Activated T-helper 17 cell treated with anti-CD3 and anti-CD28 coated beads, Interleukin-2, amount 50 U/mL, for 72 hours (primary cell): ENCODE results near the gene PGAM5. TPM values are rescaled to one million over a fixed set of nuclear protein-coding genes. Genes with fewer than 3 reads are reported as not detected.
"Not testable (repeated sequence)": the region's sequence is repeated elsewhere in the genome, so short reads cannot be mapped to it uniquely, and the experiment has no call there.

Experiments used
- ATAC-seq: fragments of 150-1000 bp; cut with Tn5 transposase; replicated peaks from 2 replicates; pipeline ENCODE4 v1.10.0; 2021; ENCODE audit warnings: mild to moderate bottlenecking, moderate library complexity
- H3K27ac Mint-ChIP-seq: one replicate; pipeline ENCODE4 v1.8.0; 2022; ENCODE audit warnings: mixed read lengths
- H3K27me3 Mint-ChIP-seq: one replicate; pipeline ENCODE4 v1.8.0; 2022; ENCODE audit warnings: mixed read lengths
- H3K36me3 Mint-ChIP-seq: one replicate; pipeline ENCODE4 v1.8.0; 2022; ENCODE audit warnings: low read depth, mild to moderate bottlenecking, mixed read lengths
- H3K4me1 Mint-ChIP-seq: one replicate; pipeline ENCODE4 v1.8.0; 2022; ENCODE audit warnings: mixed read lengths
- H3K4me3 Mint-ChIP-seq: one replicate; pipeline ENCODE4 v1.8.0; 2022; ENCODE audit warnings: mild to moderate bottlenecking, mixed read lengths
- H3K9me3 Mint-ChIP-seq: one replicate; pipeline ENCODE4 v1.8.0; 2022; ENCODE audit warnings: mixed read lengths
- total RNA-seq, 2 donors: library from RNA; stranded (reverse); gene quantifications; one replicate each; pipeline ENCODE4 v1.2.3, GENCODE V29; 2022

Gene PGAM5
- total RNA-seq, 2 donors from 2014 or later = 38.4 to 94.7 TPM

DNA sequence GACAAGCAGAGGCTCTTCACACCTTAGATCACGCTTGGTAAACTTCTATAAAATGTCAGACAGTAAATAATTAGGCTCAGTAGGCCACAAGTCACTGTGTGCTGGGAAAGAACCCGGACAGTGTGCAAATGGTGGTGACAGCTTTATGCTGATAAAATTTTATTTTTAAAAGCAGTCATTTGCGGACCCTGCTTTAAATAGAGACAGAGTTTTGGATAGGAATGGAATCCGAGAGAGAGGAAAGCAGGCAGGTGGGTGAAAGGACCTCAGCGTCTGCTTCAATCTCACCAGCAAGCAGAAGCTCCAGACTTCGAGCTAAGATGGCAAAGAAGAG is 29.6 kb downstream of the PGAM5 start:
- Mint-ChIP-seq H3K4me1 (peaks cover 12% of the 10 kb centered on the region), H3K36me3 (peaks cover 100% of the 10 kb centered on the region), H3K9me3 (no peaks in the 10 kb centered on the region), H3K27ac (no peak overlapping the region), H3K27me3 (no peaks in the 10 kb centered on the region), H3K4me3 (no peak overlapping the region)
- no peak for ATAC-seq

- no peak overlapping the region for H3K4me3 Mint-ChIP-seq
- H3K27me3 Mint-ChIP-seq = no peaks in the 10 kb centered on the region
- no peak for ATAC-seq
- H3K36me3 Mint-ChIP-seq = peaks cover 100% of the 10 kb centered on the region
- peaks cover 12% of the 10 kb centered on the region for H3K4me1 Mint-ChIP-seq
- H3K9me3 Mint-ChIP-seq = no peaks in the 10 kb centered on the region
- H3K27ac Mint-ChIP-seq = no peak overlapping the region
Observed at GRCh38 chr12:132740652-132741051, 30.0 kb downstream of the PGAM5 start.

- peaks cover 12% of the 10 kb centered on the region for H3K4me1 Mint-ChIP-seq
- H3K4me3 Mint-ChIP-seq = no peak overlapping the region
- peaks cover 100% of the 10 kb centered on the region for H3K36me3 Mint-ChIP-seq
- no peaks in the 10 kb centered on the region for H3K27me3 Mint-ChIP-seq
- ATAC-seq = no peak
- no peaks in the 10 kb centered on the region for H3K9me3 Mint-ChIP-seq
- H3K27ac Mint-ChIP-seq = no peak overlapping the region
Observed at GRCh38 chr12:132741620-132742019, 31.0 kb downstream of the PGAM5 start.

DNA sequence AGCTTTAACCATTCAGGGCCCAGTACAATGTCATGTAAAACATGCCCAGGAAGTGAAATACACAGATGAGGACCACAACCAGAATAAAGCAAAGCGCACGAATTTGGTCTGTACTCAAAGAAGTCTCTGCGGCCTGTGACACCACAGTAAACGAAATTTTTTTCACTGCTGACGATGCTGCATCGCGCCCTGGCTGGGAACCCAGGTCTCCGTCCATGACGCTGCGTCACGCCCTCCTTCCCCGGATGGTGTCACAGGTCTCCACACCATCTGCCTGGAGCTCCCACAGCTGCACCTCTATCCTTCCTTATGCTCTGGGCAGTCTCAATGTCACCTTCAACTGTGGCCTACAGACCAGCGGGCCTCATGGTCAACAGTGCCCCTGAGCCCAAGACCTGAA is 33.2 kb downstream of the PGAM5 start:
- peaks cover 12% of the 10 kb centered on the region for H3K4me1 Mint-ChIP-seq
- H3K27ac Mint-ChIP-seq = no peak overlapping the region
- H3K9me3 Mint-ChIP-seq = no peaks in the 10 kb centered on the region
- no peak overlapping the region for H3K4me3 Mint-ChIP-seq
- ATAC-seq = no peak
- peaks cover 100% of the 10 kb centered on the region for H3K36me3 Mint-ChIP-seq
- no peaks in the 10 kb centered on the region for H3K27me3 Mint-ChIP-seq

DNA sequence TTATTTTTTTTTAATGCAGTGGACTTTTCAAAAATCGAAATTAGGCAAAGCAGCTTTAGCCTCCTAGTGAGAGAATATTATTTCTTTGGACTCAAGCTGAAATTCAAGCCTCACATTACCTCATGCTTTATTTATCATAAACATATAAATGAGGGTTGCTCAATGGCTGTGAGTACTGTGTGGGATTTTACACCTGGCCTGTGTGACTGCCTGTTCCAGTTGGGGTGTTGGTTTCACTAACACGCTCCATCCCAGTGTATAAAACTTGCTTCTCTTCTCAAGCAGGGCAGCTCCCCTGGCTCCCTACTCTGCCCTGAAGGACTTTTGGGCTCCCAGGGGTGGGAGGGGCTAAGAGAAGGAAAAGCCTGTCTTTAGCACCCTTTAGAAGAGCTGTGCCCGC is 36.0 kb downstream of the PGAM5 start:
- H3K36me3 Mint-ChIP-seq = peaks cover 100% of the 10 kb centered on the region
- H3K4me3 Mint-ChIP-seq = no peak overlapping the region
- no peak for ATAC-seq
- H3K27me3 Mint-ChIP-seq = no peaks in the 10 kb centered on the region
- peaks cover 12% of the 10 kb centered on the region for H3K4me1 Mint-ChIP-seq
- no peak overlapping the region for H3K27ac Mint-ChIP-seq
- no peaks in the 10 kb centered on the region for H3K9me3 Mint-ChIP-seq

DNA sequence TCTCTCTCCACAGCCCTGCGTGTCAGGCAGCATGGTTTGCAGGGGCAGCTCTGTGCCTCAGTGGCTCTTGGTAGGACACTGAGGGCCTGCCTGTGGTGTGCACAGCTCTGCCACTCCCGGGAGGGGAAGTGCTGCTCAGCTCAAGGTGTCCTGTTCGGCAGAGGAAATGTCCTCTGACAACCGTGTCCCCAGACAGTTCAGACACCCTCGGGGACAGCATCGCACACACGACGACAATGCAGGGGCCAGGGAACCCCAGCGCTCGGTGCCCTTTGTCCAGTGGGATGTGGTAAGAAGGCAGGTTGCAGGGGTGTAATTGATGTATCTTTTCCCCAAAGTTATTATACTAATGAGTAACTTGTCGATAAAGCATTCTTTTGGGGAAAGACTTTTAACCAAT is 36.8 kb downstream of the PGAM5 start:
- Mint-ChIP-seq H3K27me3 (no peaks in the 10 kb centered on the region), H3K4me1 (peaks cover 11% of the 10 kb centered on the region), H3K36me3 (peaks cover 100% of the 10 kb centered on the region), H3K27ac (no peak overlapping the region), H3K9me3 (no peaks in the 10 kb centered on the region), H3K4me3 (no peak overlapping the region)
- ATAC-seq = no peak

- Mint-ChIP-seq H3K27ac (no peak overlapping the region), H3K9me3 (no peaks in the 10 kb centered on the region), H3K4me1 (peaks cover 6% of the 10 kb centered on the region), H3K4me3 (no peak overlapping the region), H3K27me3 (no peaks in the 10 kb centered on the region), H3K36me3 (peaks cover 100% of the 10 kb centered on the region)
- ATAC-seq = no peak
Observed at GRCh38 chr12:132747896-132748295, 37.3 kb downstream of the PGAM5 start.

DNA sequence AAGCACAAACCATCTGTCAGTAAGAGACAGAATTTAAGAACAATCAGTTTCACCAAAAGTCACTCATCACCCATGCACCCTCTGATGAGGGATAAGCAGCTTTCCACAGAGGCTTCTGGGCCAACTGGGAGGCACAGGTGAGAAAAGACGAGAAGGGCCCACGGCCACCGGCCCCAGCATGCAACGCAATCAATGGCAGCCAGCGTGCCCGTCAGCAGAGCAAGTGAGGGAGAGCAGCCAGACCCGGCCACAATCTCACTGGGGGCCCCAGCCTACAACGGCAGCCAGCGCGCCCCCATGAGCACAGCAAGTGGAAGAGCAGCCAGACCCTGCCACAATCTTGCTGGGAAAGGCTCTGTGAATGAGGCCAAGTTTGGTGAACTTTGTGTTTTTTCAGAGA is 37.7 kb downstream of the PGAM5 start:
- Mint-ChIP-seq H3K4me1 (peaks cover 4% of the 10 kb centered on the region), H3K36me3 (peaks cover 100% of the 10 kb centered on the region), H3K27me3 (no peaks in the 10 kb centered on the region), H3K9me3 (no peaks in the 10 kb centered on the region), H3K27ac (no peak overlapping the region), H3K4me3 (no peak overlapping the region)
- no peak for ATAC-seq

GRCh38 chr12:132753670-132754069 is 43.0 kb downstream of the PGAM5 start:
- ATAC-seq, H3K4me1 Mint-ChIP-seq, H3K27me3 Mint-ChIP-seq, H3K4me3 Mint-ChIP-seq, H3K9me3 Mint-ChIP-seq, H3K27ac Mint-ChIP-seq: not testable (repeated sequence)
- H3K36me3 Mint-ChIP-seq = peaks cover 98% of the 10 kb centered on the region

GRCh38 chr12:132754160-132754932 is 43.7 kb downstream of the PGAM5 start:
- Mint-ChIP-seq H3K4me1 (peaks cover 5% of the 10 kb centered on the region), H3K27me3 (no peaks in the 10 kb centered on the region), H3K36me3 (peaks cover 96% of the 10 kb centered on the region), H3K27ac (no peak overlapping the region), H3K4me3 (no peak overlapping the region), H3K9me3 (no peaks in the 10 kb centered on the region)
- no peak for ATAC-seq

- H3K4me1 Mint-ChIP-seq = peaks cover 15% of the 10 kb centered on the region
- not testable (repeated sequence) for ATAC-seq, H3K27me3 Mint-ChIP-seq, H3K4me3 Mint-ChIP-seq, H3K27ac Mint-ChIP-seq, H3K9me3 Mint-ChIP-seq
- H3K36me3 Mint-ChIP-seq = peaks cover 71% of the 10 kb centered on the region
Observed at GRCh38 chr12:132758825-132759224, 48.2 kb downstream of the PGAM5 start.

DNA sequence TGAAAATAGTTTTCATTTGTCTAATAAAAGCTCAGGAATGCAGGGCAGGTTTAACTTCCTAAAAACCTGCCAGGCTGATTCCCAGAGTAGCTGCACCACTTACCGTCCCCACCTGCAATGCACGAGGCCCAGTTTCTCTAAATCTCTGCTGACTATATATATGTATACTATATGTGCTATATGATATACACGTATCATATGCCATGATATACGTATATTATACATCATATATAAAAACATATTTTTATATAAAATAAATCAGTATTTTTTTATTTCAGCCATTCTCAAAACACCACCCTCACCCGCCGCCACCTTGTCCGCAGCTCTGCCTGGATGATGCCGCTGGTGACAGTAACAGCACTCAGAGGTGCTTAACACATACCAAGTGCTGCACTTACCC is 48.7 kb downstream of the PGAM5 start:
- Mint-ChIP-seq H3K27me3 (no peaks in the 10 kb centered on the region), H3K27ac (no peak overlapping the region), H3K4me1 (peaks cover 15% of the 10 kb centered on the region), H3K9me3 (no peaks in the 10 kb centered on the region), H3K4me3 (peak overlapping the region; percentile 100), H3K36me3 (peaks cover 65% of the 10 kb centered on the region)
- no peak for ATAC-seq

- Mint-ChIP-seq H3K27me3 (no peaks in the 10 kb centered on the region), H3K27ac (peak within 1 kb of the TSS; percentile 100), H3K36me3 (peaks cover 48% of the 10 kb centered on the region), H3K4me1 (peaks cover 19% of the 10 kb centered on the region), H3K4me3 (peak within 1 kb of the TSS; percentile 100), H3K9me3 (no peaks in the 10 kb centered on the region)
- ATAC-seq = peak; percentile 62
Observed at GRCh38 chr12:132761032-132761920, 50.6 kb downstream of the PGAM5 start, which contains the start of gene ANKLE2. Gene ANKLE2 (minus strand): TSS chr12:132761832. CDS start chr12:132761798, 34 bp downstream.

DNA sequence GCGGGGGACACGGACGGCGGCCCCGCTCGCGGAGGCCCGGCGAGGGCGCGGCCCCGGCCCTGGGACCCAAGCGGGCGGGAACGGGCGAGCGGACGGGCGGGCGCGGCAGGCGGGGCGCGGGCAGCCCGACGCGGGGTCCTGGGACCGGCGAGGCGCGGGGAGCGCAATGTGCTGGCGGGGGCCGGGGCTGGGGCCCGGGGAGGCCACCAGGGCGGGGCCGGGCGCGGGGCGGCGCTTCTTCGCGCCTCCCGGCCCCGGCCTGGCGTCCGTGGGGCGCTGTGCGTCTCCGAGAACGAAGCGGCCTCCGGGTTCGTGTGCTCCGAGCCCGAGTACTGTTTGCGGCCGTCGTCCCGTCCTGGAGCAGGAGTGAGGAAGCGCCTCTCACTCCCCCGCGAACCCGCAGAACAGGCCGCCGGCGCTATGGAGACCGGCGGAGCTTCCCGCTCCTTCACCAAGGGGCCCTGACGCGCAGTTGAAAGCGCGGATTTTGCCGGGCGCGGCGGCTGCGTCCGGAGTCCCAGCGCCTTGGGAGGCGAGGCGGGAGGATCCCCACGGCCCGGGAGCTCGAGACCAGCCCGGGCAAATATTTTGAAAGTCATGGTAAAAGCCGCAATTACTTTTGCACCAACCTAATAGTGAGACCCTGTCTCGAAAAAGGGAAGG is 51.4 kb downstream of the PGAM5 start:
- Mint-ChIP-seq H3K27me3 (no peaks in the 10 kb centered on the region), H3K9me3 (no peaks in the 10 kb centered on the region), H3K36me3 (peaks cover 41% of the 10 kb centered on the region), H3K4me3 (peak overlapping the region; percentile 67), H3K4me1 (peaks cover 15% of the 10 kb centered on the region), H3K27ac (peak overlapping the region; percentile 67)
- peak; percentile 73 for ATAC-seq
